Islet of Langerhans (tissue), 1 donor: ENCODE data around the gene FAM219B.
"Not testable (repeated sequence)": the region's sequence is repeated elsewhere in the genome, so short reads cannot be mapped to it uniquely, and the experiment has no call there.

ENCODE experiments used
- FAIRE-seq: peaks from one replicate; lab custom pipeline; 2011; peaks lifted over from hg19 to GRCh38; lab: Jason Lieb, UNC

FAM219B gene

GRCh38 chr15:74903676-74904075 is 3.0 kb downstream of the FAM219B start:
- no peak for FAIRE-seq

GRCh38 chr15:74902295-74903075 is 4.2 kb downstream of the FAM219B start:
- no peak for FAIRE-seq

GRCh38 chr15:74901612-74902063 is 5.0 kb downstream of the FAM219B start:
- FAIRE-seq, result no peak

DNA sequence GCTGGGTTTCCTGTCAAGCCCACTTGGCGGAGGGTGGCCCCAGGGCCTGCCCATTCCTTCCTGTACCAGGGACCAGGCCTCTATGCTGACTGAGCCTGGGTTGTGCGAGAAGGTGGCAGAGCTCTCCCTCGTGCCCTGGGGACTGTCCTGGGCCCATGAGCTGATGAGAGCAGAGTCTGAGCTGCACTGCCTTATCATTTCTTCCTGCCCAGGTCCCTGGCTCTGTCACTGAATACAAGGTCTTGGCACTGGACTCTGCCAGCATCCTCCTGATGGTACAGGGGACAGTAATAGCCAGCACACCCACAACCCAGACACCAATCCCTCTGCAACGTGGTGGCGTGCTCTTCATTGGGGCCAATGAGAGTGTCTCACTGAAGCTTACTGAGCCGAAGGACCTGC is 9.3 kb downstream of the FAM219B start:
- FAIRE-seq, result no peak

DNA sequence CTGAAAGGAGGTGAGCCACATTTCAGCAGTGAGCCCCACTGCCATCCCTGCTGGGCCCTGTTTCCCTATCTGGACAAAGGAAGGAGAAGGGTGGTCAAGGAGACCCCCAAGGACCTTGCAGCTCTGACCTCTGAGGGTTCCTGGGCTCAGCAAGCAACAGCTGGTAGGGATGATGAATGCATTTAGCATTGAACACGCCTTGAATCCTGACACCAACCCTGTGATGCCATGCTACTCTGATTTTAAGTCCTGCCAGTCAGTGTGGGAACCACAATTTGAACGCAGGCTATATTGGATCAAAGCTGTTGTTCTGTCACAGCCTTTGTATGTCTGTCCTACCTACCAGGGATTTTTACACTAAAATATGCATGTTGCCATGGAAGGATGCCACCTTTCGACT is 10.3 kb downstream of the FAM219B start:
- no peak for FAIRE-seq

GRCh38 chr15:74895830-74896229 is 10.8 kb downstream of the FAM219B start:
- no peak for FAIRE-seq

GRCh38 chr15:74894383-74894782 is 12.3 kb downstream of the FAM219B start:
- not testable (repeated sequence) for FAIRE-seq

DNA sequence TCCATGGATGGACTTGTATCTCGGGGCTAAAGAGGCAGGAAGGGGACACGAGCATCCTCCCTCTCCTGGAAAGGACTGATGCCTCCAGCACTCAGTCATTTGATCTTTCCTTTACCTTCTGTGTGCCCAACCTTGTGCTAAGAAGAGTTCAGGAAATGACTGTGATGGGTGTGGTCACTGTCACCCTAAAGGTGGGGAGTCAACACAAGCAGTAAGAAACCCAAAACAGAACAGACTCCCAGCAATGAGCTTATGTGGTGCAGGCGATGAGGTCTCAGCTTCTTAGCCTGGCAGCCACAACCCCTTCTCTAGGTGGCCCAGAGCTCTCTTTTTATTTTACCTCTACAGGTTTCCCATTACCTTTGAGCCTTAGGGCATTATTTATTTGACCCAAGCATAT is 13.0 kb downstream of the FAM219B start:
- no peak for FAIRE-seq

DNA sequence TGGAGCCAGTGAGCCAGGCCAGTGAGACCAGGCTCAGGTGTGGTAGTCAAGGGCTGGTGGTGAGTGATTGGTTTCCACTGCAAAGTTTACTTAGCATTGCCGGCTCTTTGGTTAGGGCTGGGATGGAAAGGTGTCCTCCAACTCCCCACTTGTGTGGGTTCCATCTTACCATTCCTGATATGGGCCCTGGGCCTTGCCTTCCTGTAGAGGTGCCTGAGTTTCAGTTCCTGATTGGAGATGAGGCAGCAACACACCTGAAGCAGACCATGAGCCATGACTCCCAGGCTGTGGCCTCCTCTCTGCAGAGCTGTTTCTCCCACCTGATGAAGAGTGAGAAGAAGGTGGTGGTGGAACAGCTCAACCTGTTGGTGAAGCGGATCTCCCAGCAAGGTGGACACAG is 13.7 kb downstream of the FAM219B start:
- FAIRE-seq, result no peak

GRCh38 chr15:74892313-74892712 is 14.3 kb downstream of the FAM219B start:
- FAIRE-seq, result no peak

- no peak for FAIRE-seq
Measured at GRCh38 chr15:74891469-74891868, 15.2 kb downstream of the FAM219B start.

DNA sequence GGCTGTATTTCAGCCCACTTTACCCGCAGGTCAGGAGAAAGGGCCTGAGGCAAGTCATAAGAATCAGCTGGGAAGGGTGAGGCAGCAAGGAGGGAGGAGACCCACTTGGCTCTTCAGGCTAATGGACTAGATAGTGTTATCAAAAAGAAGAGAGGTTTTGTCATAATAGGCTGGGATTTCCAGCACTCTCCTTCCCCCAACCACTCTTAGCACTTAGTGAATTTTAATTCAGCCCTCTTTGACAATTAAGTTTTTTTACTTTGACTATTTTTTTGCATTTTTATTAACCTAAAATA is 16.0 kb downstream of the FAM219B start:
- no peak for FAIRE-seq

- FAIRE-seq, result no peak
Measured at GRCh38 chr15:74889883-74890664, 16.6 kb downstream of the FAM219B start, which contains the start of gene MPI. Gene MPI, plus strand, starts transcription at chr15:74890042. Its CDS starts 32 bp downstream, at chr15:74890074.

GRCh38 chr15:74889390-74889882 is 17.2 kb downstream of the FAM219B start:
- FAIRE-seq, result no peak

DNA sequence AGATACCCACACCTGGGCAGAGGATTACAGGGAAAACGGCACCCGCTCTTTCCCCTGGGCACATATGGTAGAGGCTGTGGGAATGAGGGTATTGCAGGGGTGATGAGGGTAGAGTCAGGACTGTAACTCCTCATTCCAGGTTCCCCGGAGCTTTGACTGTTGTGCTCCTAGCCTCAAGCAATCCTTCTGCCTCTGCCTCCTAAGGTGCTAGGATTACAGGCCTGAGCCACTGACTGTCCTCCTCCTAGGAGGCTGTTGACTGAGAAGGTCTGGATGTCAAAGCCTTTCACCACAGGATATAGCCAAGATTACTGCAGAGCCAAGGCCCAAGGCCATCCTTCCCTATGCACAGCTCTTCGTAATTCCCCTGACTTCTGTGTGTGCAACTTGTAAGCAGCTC is 17.9 kb downstream of the FAM219B start:
- FAIRE-seq, result no peak

DNA sequence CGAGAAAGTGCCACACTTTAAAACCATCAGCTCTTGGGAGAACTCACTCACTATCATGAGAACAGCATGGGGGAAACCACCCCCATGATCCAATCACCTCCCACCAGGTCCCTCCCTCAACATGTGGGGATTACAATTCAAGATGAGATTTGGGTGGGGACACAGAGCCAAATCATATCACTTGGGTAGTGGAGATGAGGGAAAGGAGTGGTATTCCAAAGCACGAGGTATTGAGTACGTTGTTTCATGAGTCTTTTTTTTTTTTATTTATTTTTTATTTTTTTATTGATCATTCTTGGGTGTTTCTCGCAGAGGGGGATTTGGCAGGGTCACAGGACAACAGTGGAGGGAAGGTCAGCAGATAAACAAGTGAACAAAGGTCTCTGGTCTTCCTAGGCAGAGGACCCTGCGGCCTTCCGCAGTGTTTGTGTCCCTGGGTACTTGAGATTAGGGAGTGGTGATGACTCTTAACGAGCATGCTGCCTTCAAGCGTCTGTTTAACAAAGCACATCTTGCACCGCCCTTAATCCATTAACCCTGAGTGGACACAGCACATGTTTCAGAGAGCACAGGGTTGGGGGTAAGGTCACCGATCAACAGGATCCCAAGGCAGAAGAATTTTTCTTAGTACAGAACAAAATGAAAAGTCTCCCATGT is 19.0 kb downstream of the FAM219B start:
- FAIRE-seq, result not testable (repeated sequence)

DNA sequence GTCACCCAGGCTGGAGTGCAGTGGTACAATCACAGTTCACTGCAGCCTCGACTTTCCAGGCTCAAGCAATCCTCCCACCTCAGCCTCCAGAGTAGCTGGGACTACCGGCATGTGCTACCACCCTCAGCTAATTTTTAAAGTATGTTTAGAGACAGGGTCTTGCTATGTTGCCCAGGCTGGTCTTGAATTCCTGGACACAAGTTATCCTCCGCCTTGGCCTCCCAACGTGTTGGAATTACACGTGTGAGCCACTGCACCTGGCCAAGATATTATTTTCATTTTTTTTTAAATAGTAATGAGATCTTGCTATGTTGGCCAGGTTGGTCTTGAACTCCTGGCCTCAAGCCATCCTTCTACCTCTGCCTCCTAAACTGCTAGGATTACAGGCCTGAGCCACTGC is 21.2 kb downstream of the FAM219B start:
- no peak for FAIRE-seq

DNA sequence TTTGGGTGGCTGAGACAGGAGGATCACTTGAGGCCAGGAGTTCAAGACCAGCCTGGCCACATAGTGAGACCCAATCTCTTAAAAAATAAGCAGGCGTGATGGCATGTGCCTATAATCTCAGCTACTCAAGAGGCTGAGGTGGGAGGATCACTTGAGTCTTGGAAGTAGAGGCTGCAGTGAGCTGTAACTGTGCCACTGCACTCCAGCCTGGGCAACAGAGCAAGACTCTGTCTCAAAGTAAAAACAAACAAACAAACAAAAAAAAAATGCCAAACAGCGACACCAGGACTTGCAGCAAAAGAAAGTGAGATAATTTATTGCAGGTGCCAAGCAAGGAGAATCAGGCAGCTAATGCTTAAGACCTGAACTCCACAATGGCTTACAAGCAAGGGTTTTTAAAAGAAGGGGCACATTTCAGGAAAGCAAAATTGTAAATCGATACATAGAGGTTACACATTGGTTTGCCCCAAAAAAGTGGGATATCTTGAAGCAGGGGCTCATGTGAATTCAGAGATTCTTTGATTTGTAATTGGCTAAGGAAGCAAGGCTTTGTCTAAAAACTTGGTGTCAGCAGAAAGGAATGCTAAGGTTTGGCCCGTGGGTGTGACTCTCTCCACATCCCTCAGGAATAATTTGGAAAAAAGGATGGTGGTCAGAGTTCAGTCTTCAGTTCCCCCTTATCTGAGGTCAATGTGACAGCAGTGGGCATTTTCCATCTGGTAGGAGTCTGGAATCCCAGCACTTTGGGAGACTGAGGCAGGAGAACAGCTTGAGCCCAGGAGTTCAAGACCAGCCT is 22.0 kb downstream of the FAM219B start:
- FAIRE-seq, result no peak

DNA sequence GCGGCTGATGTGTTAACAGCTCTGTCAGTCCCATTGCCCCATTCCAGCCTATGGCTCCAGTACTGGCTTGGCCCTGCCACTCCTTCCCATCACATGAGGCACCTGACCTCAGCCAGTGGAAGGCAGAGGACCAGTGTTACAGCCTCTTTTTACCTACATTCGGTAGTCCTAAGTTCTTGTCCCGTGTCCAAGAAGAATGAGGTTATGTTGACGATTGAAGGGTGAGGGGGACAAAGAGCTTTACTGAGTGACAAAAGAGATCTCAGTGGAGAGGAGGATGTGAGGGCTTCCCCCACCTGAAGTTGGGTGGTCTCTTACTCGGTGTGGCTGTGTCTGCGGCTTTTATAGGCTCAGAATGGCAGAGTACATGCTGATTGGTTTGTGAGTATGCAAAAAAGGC is 24.1 kb downstream of the FAM219B start:
- FAIRE-seq, result no peak

- FAIRE-seq, result no peak
Measured at GRCh38 chr15:74878273-74878672, 28.4 kb downstream of the FAM219B start.

GRCh38 chr15:74873756-74874424 is 32.8 kb downstream of the FAM219B start:
- no peak for FAIRE-seq
